Colonic mucosa (tissue), 4 donors: ENCODE data around the gene MYRF. TPM values are rescaled to one million over a fixed set of nuclear protein-coding genes. Genes with fewer than 3 reads are reported as not detected.

Source experiments
- DNase-seq: peaks from one replicate; pipeline ENCODE4 v3.0.0-alpha.2; 2020
- H3K27ac ChIP-seq: fragments of 200-600 bp; one replicate; pipeline ENCODE4 v1.8.0; 2021
- H3K27me3 ChIP-seq: fragments of 200-600 bp; one replicate; pipeline ENCODE4 v1.8.0; 2021
- H3K36me3 ChIP-seq: fragments of 200-600 bp; one replicate; pipeline ENCODE4 v1.8.0; 2021
- H3K4me1 ChIP-seq: fragments of 200-600 bp; one replicate; pipeline ENCODE4 v1.8.0; 2021; ENCODE audit warnings: mild to moderate bottlenecking
- H3K4me3 ChIP-seq: fragments of 200-600 bp; one replicate; pipeline ENCODE4 v1.8.0; 2021
- H3K9ac ChIP-seq, 2 donors: one replicate each; pipeline ENCODE4 v1.7.0; 2013; ENCODE audit warnings: control low read depth in 2 of 2, low read depth in 2 of 2, low read length in 2 of 2
- H3K9me3 ChIP-seq: fragments of 200-600 bp; one replicate; pipeline ENCODE4 v1.8.0; 2021
- intact Hi-C: fragments of 100-400 bp; cut with DNase I; formaldehyde crosslinking; loops from one replicate; pipeline ENCODE4 v1.14.1; 2022
- total RNA-seq, 2 donors: library from RNA; stranded (reverse); fragmentation: NEBNext Ultra II Directional in 1 of 2; extraction: Animal tissue kit (Norgen Biotek cat#: 25700) in 1 of 2; gene quantifications; one replicate each; pipeline ENCODE4 v1.2.1, GENCODE V29; 2021
- TF ChIP-seq, protein P1 (sequence below): fragments of 200-600 bp; IDR thresholded peaks from one replicate; pipeline ENCODE4 v1.8.0; 2022; ENCODE audit warnings: antibody characterized with exemption, mild to moderate bottlenecking
- donor health status: healthy.
- donor health status: DM: no; HTN: no; CAD: no.
- donor health status: DM: no; HTN: no; CAD: no.

Gene MYRF
- total RNA-seq, 2 donors from 2014 or later, result 8.8 to 14.9 TPM

DNA sequence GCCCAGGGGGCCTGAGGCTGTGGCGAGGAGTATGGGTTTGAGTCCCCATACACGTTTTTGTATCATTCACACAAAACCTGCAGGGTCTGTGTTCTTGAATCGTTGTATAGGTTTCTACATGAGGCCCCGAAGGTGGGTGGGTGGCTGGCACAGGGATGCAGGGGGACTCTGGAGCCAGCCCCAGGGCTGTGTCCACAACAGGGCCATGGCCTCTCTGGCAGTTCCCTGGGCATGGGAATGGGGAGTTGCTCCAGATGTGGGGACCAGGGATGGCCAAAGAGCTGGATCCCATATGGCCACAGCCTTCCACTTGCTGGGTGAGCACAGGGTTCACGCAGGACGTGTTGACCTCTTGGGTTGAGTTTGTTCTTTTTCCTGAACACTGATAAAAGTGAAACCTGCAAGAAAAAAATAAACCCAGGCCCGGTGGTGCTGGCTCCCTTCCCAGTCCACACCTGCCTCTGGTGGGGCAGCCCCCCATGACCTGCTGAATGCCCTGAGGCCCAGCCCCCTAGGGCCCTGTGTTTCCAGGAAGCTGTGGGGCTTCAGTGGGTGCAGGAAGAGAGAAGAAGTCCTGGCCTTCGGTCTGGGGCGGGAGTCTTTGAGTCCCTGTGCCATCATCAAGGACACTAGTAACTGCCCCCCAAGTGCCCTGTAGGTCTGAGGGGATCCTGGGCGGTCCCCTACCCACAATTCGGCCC, 16.1 kb downstream of the MYRF start:
- Histone ChIP-seq H3K27ac (no peak overlapping the region), H3K36me3 (no peaks in the 10 kb centered on the region), H3K9me3 (no peaks in the 10 kb centered on the region), H3K9ac (no peak overlapping the region), H3K4me1 (no peaks in the 10 kb centered on the region), H3K27me3 (no peaks in the 10 kb centered on the region), H3K4me3 (no peak overlapping the region)
- intact Hi-C loops, result no loop called here
- DNase-seq, result no peak
- TF ChIP-seq, protein P1, sequence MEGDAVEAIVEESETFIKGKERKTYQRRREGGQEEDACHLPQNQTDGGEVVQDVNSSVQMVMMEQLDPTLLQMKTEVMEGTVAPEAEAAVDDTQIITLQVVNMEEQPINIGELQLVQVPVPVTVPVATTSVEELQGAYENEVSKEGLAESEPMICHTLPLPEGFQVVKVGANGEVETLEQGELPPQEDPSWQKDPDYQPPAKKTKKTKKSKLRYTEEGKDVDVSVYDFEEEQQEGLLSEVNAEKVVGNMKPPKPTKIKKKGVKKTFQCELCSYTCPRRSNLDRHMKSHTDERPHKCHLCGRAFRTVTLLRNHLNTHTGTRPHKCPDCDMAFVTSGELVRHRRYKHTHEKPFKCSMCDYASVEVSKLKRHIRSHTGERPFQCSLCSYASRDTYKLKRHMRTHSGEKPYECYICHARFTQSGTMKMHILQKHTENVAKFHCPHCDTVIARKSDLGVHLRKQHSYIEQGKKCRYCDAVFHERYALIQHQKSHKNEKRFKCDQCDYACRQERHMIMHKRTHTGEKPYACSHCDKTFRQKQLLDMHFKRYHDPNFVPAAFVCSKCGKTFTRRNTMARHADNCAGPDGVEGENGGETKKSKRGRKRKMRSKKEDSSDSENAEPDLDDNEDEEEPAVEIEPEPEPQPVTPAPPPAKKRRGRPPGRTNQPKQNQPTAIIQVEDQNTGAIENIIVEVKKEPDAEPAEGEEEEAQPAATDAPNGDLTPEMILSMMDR, result no peak

DNA sequence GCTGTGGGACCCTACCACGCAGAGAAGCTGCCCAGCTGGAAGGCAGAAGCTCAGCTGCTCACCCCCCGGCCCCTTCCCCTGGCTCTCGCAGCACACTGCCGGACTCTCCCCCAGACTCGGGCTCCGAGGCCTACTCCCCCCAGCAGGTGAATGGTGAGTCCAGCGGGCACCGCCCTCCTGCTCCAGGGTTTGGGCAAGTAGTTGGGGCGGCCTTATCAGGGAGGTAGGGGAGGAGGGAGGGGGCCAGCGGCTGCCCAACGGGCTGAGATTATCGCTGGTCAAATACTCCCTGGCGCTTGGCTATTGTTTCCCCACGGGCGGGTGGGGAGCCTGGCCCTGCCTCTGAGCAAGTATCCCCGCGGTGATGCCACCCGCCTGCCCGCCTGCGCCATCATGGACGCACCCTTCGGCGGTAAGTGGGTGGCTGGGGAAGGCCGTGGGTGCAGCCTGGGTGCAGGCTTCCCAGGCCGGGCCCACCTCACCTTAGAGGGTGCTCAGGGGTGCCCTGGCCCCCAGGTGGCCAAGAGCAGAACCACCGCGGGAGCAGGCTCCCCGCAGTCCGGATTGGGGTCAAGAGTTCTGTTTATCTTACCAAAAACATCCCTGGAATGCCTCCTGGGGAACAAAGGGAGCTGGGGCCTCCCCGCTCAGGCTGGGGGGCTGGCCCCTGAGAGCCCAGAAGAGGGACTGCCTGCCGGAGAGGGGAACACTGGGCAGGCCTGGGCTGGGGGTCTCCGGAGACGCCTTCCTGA, 16.9 kb downstream of the MYRF start:
- Histone ChIP-seq H3K36me3 (no peaks in the 10 kb centered on the region), H3K27ac (no peak overlapping the region), H3K9ac (no peak overlapping the region), H3K9me3 (no peaks in the 10 kb centered on the region), H3K4me1 (no peaks in the 10 kb centered on the region), H3K27me3 (no peaks in the 10 kb centered on the region), H3K4me3 (no peak overlapping the region)
- no peak for DNase-seq
- intact Hi-C loops, result no loop called here
- TF ChIP-seq, protein P1, result no peak

DNA sequence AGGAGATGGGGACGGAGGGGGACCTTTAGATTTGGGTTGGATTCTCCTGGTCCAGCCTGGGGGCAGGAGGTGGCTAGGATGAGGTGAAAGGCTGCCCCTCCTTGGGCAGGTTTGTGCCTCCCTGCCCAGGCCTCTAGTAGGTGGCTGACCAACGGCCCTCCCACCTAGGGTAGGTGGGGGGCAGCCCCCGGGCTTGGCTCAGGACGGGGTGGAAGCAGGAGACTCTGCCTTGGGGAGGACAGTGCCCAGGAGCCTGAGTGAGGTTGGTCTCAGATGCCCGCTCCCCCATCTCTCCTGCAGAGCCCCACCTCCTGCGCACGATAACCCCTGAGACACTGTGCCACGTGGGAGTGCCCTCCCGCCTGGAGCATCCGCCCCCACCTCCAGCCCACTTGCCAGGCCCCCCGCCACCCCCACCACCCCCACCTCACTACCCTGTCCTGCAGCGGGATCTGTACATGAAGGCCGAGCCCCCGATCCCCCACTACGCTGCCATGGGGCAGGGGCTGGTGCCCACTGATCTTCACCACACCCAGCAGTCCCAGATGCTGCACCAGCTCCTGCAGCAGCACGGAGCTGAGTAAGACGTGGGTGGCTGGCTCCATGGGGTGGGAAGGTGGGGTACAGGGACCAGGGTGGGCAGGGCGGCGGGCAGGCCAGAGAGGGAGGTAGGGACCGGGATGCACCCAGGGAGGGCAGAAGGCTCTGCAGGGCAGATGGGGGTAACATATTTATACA, 17.7 kb downstream of the MYRF start:
- no peak for DNase-seq
- Histone ChIP-seq H3K9ac (no peak overlapping the region), H3K4me1 (no peaks in the 10 kb centered on the region), H3K27ac (no peak overlapping the region), H3K4me3 (no peak overlapping the region), H3K9me3 (no peaks in the 10 kb centered on the region), H3K27me3 (no peaks in the 10 kb centered on the region), H3K36me3 (no peaks in the 10 kb centered on the region)
- TF ChIP-seq, protein P1, result no peak
- intact Hi-C loops, result no loop called here

DNA sequence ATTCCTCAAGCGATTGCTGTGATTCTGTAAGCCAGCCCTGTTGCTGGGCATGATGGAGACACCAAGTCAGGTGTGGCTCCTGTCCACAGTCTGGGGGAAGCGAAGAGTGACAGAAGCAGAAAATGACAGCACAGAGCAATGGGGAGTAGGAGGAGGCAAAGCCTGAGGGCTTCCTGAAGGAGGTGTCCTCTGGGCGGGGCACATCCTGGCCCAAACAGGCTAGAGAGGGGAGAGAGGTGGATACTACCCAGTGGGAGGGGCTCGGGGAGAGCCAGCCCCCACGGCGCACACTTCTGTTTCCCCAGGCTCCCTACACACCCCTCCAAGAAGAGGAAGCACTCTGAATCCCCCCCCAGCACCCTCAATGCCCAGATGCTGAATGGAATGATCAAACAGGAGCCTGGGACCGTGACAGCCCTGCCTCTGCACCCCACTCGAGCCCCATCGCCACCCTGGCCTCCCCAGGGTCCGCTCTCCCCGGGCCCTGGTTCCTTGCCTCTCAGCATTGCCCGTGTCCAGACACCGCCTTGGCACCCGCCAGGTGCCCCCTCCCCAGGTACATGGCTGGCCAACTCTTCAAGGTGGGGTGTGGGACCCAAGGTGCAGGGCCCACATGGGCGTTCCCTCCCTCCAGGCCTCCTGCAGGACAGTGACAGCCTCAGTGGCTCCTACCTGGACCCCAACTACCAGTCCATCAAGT, 18.9 kb downstream of the MYRF start:
- Histone ChIP-seq H3K36me3 (no peaks in the 10 kb centered on the region), H3K4me3 (no peak overlapping the region), H3K27me3 (no peaks in the 10 kb centered on the region), H3K9me3 (no peaks in the 10 kb centered on the region), H3K9ac (no peak overlapping the region), H3K4me1 (no peaks in the 10 kb centered on the region), H3K27ac (no peak overlapping the region)
- no peak for DNase-seq
- TF ChIP-seq, protein P1, result no peak
- intact Hi-C loops, result no loop called here

DNA sequence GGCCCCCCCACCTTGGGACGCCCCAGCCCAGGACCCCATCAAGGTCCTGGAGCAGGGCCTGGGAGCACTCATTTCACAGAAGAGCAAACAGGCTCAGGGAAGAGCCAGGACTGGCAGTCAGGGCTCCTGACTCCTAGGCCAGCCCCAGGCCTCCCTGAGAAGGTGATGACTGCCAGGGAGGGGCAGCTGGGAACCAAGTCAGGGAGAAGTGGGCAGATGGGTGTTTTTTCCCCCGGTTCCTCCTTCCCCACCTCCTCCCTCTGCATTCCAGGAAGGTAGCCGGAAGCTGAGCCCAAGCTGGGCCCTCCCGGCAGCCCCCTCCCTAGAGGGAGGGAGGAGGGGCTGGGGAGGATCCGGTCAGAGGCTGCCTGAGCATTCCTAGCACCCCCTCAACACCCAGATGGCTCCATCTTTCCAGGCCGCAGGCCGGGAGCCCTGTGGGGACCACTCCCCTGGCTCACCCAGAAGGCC, 19.6 kb downstream of the MYRF start:
- DNase-seq, result no peak
- no peaks in the 10 kb centered on the region for H3K27me3 ChIP-seq
- no peaks in the 10 kb centered on the region for H3K9me3 ChIP-seq
- no peak overlapping the region for H3K9ac ChIP-seq
- no peak overlapping the region for H3K4me3 ChIP-seq
- no peaks in the 10 kb centered on the region for H3K36me3 ChIP-seq
- TF ChIP-seq, protein P1, result no peak
- H3K27ac ChIP-seq, result no peak overlapping the region
- intact Hi-C loops, result no loop called here
- H3K4me1 ChIP-seq, result no peaks in the 10 kb centered on the region
